Fibroblast of the aortic adventitia (primary cell): ENCODE results near the gene GPAT3. TPM values are rescaled to one million over a fixed set of nuclear protein-coding genes. Genes with fewer than 3 reads are reported as not detected.
"Not testable (repeated sequence)": the region's sequence is repeated elsewhere in the genome, so short reads cannot be mapped to it uniquely, and the experiment has no call there.

Source experiments
- DNase-seq: peaks from one replicate; pipeline ENCODE4 v3.0.0-alpha.2; 2010; ENCODE audit warnings: low read depth
- H3K4me3 ChIP-seq: 2 replicates; pipeline ENCODE4 v1.5.1; 2011; ENCODE audit warnings: low read depth, mild to moderate bottlenecking, control low read depth, low read length, moderate library complexity
- CTCF ChIP-seq: IDR thresholded peaks from 2 replicates; pipeline ENCODE4 v1.5.1; 2011; ENCODE audit warnings: mild to moderate bottlenecking, low read length, control low read depth, inconsistent platforms; ENCODE audit not compliant: insufficient read depth
- total RNA-seq: library from RNA; depleted of rRNA; stranded (reverse); fragments of >200 nt; gene quantifications from 2 replicates; pipeline ENCODE4 v1.2.3, GENCODE V29; 2012; ENCODE audit warnings: low replicate concordance

The GPAT3 gene
- total RNA-seq = 10.7 and 15.2 TPM in 2 replicates

DNA sequence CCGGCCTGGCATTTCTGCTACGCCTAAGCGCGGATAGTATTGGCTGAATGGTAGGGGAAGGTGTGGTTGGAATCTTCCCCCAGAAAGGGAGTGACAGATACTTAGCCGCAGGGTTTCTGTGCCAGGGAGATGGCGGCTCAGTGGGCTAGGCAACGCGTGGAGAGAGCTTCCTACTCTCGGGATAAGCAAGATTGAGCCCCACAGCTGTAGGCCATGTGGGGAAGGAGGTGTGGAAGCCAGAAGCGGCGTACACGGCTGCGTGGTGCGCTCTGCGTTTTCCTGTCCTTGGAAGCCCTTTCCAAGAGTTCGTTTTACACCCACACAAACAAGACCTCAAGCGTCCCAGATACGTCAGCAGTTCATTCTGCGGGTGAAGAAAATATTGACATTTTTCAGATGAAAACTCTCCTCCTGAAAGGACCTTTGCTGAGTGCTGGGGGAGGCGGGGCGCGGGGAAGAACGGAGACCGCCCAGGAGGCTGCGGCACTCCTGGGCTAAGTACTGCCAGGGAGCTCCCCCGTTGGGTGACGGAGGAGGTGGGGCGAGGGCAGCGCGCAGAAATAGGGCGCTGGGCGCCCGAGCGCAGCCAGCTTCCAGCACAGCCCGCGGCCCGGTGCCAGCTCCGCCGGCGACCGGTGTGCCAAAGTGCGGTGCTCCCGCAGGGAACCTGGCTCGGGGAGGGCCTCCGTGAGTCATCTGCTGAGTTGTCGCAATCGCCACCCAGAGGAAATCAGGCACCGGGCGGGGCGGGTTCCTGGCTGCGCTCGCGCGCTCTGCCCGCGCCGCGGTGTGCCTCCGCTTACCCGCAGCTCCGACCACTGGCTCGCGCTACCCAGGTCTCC is at the start of gene GPAT3:
Gene GPAT3 (plus strand): TSS at position 589 of the 842 bp plus-strand sequence. CDS start 515 bp downstream, outside the sequence.
- no peak for TF ChIP-seq CTCF
- peak within 1 kb of the TSS; percentile 87 for H3K4me3 ChIP-seq
- peak; percentile 72 for DNase-seq

DNA sequence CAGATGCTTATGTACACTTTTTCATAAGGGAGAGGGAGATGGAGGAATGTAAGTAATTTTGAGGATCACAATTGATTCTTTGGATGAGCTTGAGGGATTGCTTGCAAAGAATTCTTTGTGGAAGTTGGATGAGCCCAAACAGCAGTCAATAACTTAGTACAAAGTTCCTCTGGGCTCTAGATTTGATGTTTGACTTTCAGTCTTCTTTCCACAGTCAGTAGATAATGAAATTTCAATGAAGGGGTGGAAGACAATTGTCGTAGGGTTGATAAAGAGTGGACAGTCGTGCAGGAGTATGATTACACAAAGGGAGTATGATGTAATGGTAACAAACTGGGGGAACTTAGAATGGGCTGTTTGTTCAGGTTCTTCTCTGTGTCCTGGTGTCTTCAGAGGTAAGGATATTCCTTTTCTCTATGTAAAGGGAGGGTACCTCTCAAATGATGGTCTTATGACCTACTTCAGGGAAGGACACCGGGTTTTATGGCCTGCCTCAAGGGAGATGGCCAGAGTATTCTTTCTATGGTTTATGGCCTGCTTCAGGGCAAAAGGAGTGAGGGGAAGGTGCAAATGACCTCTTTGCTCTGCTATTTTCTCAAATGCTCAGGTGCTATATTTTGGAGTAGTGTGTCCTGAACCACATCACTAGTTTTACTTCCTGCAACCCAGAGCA is 49.3 kb upstream of the GPAT3 start:
- TF ChIP-seq CTCF = no peak
- no peak overlapping the region for H3K4me3 ChIP-seq
- no peak for DNase-seq

DNA sequence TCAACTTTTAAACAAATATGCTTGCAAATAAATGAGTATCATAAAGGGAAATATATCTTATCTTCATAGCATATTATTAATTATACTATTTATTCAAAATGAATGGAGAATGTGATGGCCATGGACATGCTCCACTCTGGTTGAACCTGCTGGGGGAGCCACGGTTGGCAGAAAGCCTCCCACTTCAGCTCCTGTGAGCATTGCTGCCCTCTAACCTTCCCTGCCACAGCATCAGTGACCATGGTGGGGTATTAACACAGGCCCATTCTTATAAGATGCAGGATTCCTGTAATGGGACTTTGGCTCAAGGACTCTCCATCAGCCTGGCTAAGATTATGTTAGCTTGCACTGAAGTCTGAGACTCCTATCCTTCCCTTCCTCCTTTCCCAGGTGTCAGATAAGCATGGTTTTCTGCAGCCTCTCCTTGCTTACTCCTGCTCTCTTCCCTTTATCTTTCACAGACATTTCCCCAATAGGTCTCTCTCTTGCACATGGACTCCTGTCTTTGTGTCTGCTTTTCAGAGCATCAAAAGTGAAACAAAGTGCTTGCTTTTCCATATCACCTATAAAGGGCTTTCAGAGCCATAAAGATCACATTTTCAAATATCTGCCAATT is 46.1 kb upstream of the GPAT3 start:
- no peak for DNase-seq
- H3K4me3 ChIP-seq = no peak overlapping the region
- peak; percentile 5 for TF ChIP-seq CTCF

GRCh38 chr4:83490876-83491450 is 44.9 kb upstream of the GPAT3 start:
- DNase-seq = peak; percentile 43
- peak; percentile 87 for TF ChIP-seq CTCF
- H3K4me3 ChIP-seq = no peak overlapping the region

DNA sequence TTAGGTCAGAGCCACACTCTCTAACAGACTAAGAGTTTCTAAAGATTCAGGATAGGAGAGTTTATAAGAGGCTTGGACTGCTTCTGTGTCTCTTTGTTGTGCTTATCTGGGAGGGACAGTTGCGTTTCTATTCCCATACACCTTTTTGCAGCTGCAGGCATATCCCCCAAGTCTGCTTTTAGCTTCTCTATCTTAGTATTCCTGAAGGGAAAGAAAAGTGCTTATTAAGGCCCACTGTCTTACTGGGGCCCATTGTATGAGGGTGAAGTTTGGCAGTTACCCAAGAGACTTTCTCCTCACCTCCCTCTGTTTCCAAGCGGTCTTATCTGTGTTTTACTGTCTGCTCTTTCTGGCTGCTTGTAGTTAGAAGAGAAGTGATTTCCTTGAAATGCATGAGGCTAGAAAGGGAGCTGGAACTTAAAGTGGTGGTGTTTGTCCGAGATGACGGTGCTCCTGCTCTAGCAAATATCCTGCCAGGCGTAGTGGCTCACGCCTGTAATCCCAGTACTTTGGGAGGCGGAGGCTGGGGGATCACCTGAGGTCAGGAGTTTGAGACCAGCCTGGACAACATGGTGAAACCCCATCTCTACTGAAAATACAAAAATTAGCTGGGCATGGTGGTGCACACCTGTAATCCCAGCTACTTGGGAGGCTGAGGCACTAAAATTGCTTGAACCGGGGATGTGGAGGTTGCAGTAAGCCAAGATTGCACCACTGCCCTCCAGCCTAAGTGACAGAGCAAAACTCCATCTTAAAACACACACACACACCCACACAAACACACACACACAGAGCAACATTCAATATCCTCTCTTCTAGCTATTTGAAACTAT is 39.6 kb upstream of the GPAT3 start:
- not testable (repeated sequence) for H3K4me3 ChIP-seq, DNase-seq

GRCh38 chr4:83498187-83498586 is 37.7 kb upstream of the GPAT3 start:
- no peak for DNase-seq
- no peak overlapping the region for H3K4me3 ChIP-seq

GRCh38 chr4:83501671-83502070 is 34.2 kb upstream of the GPAT3 start:
- not testable (repeated sequence) for DNase-seq, H3K4me3 ChIP-seq

More at GRCh38 chr4:83498187-83498586, 37.7 kb upstream of the GPAT3 start:
- TF ChIP-seq CTCF = no peak
